Measurements from ENCODE around the gene ZNF438.

DNA sequence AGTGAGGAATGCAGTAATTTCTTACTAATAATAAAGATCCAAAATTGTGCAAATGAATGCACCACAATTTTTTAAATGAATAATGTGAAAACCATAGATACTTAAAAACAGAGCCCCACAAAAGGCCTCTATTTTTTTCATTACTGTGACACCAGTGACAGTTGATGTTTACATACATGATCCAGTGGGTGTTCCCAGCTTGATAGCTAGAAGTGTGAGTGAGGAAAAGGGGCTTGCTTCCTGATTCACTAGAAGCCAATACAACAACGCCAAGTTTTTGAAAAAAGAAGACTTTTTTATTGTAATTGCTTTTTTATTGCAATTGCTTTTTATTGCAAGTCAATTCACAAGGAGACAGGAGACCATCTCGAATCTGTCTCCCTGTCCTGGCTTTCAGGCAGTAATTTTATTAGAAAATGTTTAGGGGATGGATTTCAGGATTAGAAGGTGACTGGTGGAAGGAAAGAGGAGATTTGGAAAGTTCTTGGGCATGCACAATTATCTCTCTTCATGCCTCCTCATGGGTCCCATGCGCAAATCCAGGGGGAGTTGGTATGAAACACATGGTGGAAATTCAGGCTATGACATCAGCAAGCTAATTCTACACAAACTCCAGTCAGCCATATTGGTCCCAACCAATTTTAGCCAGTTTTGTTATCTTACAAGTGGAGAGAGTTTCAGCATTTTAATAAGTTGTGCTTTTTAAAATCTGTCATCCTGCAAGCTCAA, 44.4 kb upstream of the ZNF438 start:
- TF ChIP-seq EP300 (IDR thresholded peaks at IDR 0.05; ENCODE audit: borderline replicate concordance in 1 of 2, control insufficient read depth in 1 of 2, low read depth in 2 of 2, low read length in 2 of 2) = no peak
- no peak for TF ChIP-seq TARDBP (IDR thresholded peaks at IDR 0.05; ENCODE audit: borderline replicate concordance)
- TF ChIP-seq, protein P1, sequence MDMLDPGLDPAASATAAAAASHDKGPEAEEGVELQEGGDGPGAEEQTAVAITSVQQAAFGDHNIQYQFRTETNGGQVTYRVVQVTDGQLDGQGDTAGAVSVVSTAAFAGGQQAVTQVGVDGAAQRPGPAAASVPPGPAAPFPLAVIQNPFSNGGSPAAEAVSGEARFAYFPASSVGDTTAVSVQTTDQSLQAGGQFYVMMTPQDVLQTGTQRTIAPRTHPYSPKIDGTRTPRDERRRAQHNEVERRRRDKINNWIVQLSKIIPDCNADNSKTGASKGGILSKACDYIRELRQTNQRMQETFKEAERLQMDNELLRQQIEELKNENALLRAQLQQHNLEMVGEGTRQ (IDR thresholded peaks at IDR 0.05; ENCODE audit: borderline replicate concordance, low read depth, low read length) = no peak
- TF ChIP-seq, protein P2, sequence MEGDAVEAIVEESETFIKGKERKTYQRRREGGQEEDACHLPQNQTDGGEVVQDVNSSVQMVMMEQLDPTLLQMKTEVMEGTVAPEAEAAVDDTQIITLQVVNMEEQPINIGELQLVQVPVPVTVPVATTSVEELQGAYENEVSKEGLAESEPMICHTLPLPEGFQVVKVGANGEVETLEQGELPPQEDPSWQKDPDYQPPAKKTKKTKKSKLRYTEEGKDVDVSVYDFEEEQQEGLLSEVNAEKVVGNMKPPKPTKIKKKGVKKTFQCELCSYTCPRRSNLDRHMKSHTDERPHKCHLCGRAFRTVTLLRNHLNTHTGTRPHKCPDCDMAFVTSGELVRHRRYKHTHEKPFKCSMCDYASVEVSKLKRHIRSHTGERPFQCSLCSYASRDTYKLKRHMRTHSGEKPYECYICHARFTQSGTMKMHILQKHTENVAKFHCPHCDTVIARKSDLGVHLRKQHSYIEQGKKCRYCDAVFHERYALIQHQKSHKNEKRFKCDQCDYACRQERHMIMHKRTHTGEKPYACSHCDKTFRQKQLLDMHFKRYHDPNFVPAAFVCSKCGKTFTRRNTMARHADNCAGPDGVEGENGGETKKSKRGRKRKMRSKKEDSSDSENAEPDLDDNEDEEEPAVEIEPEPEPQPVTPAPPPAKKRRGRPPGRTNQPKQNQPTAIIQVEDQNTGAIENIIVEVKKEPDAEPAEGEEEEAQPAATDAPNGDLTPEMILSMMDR (IDR thresholded peaks at IDR 0.05 in 2 of 3, conservative IDR thresholded peaks at IDR 0.05 in 1 of 3; ENCODE audit: control insufficient read depth in 2 of 3, extremely low read depth in 1 of 3, insufficient read depth in 1 of 3, low read depth in 3 of 3, low read length in 3 of 3) = no peak
- TF ChIP-seq BHLHE40 (IDR thresholded peaks at IDR 0.05; ENCODE audit: borderline replicate concordance in 1 of 2, low read depth in 2 of 2, low read length in 1 of 2) = no peak
- no peak for TF ChIP-seq HDAC2 (IDR thresholded peaks at IDR 0.05)
- TF ChIP-seq NFYB (IDR thresholded peaks at IDR 0.05; ENCODE audit: insufficient read depth, low read depth, low read length) = no peak
- TF ChIP-seq EZH2 (IDR thresholded peaks at IDR 0.05; ENCODE audit: borderline replicate concordance, control insufficient read depth, low read depth, low read length) = no peak
- no peak for TF ChIP-seq NR2C2 (IDR thresholded peaks at IDR 0.05; ENCODE audit: borderline replicate concordance, control insufficient read depth, insufficient read length, low read depth)
- TF ChIP-seq TCF12 (IDR thresholded peaks at IDR 0.05; ENCODE audit: low read depth, low read length) = no peak
- TF ChIP-seq, protein P3, sequence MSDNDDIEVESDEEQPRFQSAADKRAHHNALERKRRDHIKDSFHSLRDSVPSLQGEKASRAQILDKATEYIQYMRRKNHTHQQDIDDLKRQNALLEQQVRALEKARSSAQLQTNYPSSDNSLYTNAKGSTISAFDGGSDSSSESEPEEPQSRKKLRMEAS (IDR thresholded peaks at IDR 0.05; ENCODE audit: low read depth, low read length) = no peak
- TF ChIP-seq, protein P4, sequence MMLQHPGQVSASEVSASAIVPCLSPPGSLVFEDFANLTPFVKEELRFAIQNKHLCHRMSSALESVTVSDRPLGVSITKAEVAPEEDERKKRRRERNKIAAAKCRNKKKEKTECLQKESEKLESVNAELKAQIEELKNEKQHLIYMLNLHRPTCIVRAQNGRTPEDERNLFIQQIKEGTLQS (IDR thresholded peaks at IDR 0.05; ENCODE audit: borderline replicate concordance, extremely low read depth, low read depth, low read length) = no peak
- TF ChIP-seq, protein P5, sequence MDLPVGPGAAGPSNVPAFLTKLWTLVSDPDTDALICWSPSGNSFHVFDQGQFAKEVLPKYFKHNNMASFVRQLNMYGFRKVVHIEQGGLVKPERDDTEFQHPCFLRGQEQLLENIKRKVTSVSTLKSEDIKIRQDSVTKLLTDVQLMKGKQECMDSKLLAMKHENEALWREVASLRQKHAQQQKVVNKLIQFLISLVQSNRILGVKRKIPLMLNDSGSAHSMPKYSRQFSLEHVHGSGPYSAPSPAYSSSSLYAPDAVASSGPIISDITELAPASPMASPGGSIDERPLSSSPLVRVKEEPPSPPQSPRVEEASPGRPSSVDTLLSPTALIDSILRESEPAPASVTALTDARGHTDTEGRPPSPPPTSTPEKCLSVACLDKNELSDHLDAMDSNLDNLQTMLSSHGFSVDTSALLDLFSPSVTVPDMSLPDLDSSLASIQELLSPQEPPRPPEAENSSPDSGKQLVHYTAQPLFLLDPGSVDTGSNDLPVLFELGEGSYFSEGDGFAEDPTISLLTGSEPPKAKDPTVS (IDR thresholded peaks at IDR 0.05; ENCODE audit: low read depth, low read length) = no peak
